Endometrial microvascular endothelial cells (primary cell): Measurements from ENCODE around the gene ABLIM2. TPM values are rescaled to one million over a fixed set of nuclear protein-coding genes. Genes with fewer than 3 reads are reported as not detected.
"Not testable (repeated sequence)": the region's sequence is repeated elsewhere in the genome, so short reads cannot be mapped to it uniquely, and the experiment has no call there.

ENCODE experiments used
- in situ Hi-C: cut with HindIII; loops from 2 replicates; pipeline ENCODE4 v1.10.0; 2017; ENCODE audit warnings: low sequenced_read_pairs, low pct_unique_long_range_greater_than_20kb; ENCODE audit errors: inconsistent ontology term
- total RNA-seq: library from RNA; depleted of rRNA; stranded (reverse); fragments of >200 nt; gene quantifications from one replicate; pipeline ENCODE4 v1.2.3, GENCODE V29; 2015; ENCODE audit errors: inconsistent ontology term

The ABLIM2 gene
- total RNA-seq, 1 donor from 2014 or later = 0.46 TPM

- in situ Hi-C loops = no loop called here
Measured at GRCh38 chr4:8147231-8147970, 11.2 kb downstream of the ABLIM2 start.

- in situ Hi-C loops = no loop called here
Measured at GRCh38 chr4:8146157-8146556, 12.5 kb downstream of the ABLIM2 start.

- in situ Hi-C loops = no loop called here
Measured at GRCh38 chr4:8144359-8144758, 14.3 kb downstream of the ABLIM2 start.

GRCh38 chr4:8143392-8144140, 15.0 kb downstream of the ABLIM2 start:
- in situ Hi-C loops = no loop called here

- in situ Hi-C loops = no loop called here
Measured at GRCh38 chr4:8142556-8142955, 16.1 kb downstream of the ABLIM2 start.

GRCh38 chr4:8141935-8142334, 16.7 kb downstream of the ABLIM2 start:
- in situ Hi-C loops = no loop called here

- in situ Hi-C loops = no loop called here
Measured at GRCh38 chr4:8140915-8141314, 17.7 kb downstream of the ABLIM2 start.

GRCh38 chr4:8139726-8140125, 18.9 kb downstream of the ABLIM2 start:
- in situ Hi-C loops = not testable (repeated sequence)

- in situ Hi-C loops = no loop called here
Measured at GRCh38 chr4:8136972-8137710, 21.5 kb downstream of the ABLIM2 start.

- in situ Hi-C loops = no loop called here
Measured at GRCh38 chr4:8136529-8136928, 22.1 kb downstream of the ABLIM2 start.

- in situ Hi-C loops = no loop called here
Measured at GRCh38 chr4:8135666-8136065, 22.9 kb downstream of the ABLIM2 start.

- in situ Hi-C loops = no loop called here
Measured at GRCh38 chr4:8133897-8134563, 24.6 kb downstream of the ABLIM2 start.

- in situ Hi-C loops = no loop called here
Measured at GRCh38 chr4:8132947-8133705, 25.5 kb downstream of the ABLIM2 start.

- in situ Hi-C loops = no loop called here
Measured at GRCh38 chr4:8132400-8132799, 26.2 kb downstream of the ABLIM2 start.

- in situ Hi-C loops = no loop called here
Measured at GRCh38 chr4:8131826-8132225, 26.8 kb downstream of the ABLIM2 start.

- in situ Hi-C loops = no loop called here
Measured at GRCh38 chr4:8131210-8131609, 27.4 kb downstream of the ABLIM2 start.

GRCh38 chr4:8130346-8131066, 28.1 kb downstream of the ABLIM2 start:
- in situ Hi-C loops = no loop called here

- in situ Hi-C loops = no loop called here
Measured at GRCh38 chr4:8129785-8130184, 28.8 kb downstream of the ABLIM2 start.
